Middle frontal gyrus (tissue), 1 donor: ENCODE results near the gene TRIM63.

Experiments
- DNase-seq: peaks from one replicate; pipeline ENCODE4 v3.0.0-alpha.2; 2015; ENCODE audit warnings: low spot score; ENCODE audit errors: extremely low spot score

Gene TRIM63

DNA sequence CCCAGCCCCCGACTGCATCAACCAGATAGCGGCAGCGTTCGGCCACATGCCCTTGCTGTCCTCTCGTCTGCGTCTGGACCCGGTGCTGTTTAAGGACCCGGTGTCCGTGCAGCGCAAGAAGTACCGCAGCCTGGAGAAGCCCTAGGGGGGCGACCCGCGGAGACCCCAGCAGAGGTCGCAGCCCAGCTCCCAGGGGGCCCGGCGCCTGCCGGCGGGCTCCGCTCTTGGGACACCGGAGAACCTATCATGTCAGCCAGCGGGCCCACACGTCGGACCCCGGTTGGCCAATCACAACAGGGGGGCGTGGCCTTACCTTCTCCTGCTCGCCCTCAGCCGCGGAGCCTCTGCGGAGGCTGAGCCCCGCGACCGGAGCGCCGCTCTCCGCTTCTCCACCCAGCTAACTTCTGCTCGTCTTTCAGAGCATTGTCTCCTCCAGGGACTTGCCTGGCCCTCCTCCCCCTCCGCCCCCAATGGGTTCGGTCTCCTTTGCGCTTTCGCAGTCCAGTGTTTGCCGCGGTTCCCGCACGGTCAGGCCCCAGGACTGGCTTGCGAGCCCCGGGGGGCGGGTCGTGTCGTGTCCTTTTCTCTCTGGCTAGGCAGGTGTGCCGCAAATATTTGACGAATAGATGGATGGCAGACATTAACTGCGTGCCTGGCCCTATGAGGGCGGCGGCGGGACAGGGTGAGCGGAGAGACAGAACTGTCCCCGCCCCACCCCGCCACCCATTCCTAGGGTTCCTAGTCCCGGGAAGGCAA, 32.0 kb downstream of the TRIM63 start:
- peak; percentile 82 for DNase-seq

DNA sequence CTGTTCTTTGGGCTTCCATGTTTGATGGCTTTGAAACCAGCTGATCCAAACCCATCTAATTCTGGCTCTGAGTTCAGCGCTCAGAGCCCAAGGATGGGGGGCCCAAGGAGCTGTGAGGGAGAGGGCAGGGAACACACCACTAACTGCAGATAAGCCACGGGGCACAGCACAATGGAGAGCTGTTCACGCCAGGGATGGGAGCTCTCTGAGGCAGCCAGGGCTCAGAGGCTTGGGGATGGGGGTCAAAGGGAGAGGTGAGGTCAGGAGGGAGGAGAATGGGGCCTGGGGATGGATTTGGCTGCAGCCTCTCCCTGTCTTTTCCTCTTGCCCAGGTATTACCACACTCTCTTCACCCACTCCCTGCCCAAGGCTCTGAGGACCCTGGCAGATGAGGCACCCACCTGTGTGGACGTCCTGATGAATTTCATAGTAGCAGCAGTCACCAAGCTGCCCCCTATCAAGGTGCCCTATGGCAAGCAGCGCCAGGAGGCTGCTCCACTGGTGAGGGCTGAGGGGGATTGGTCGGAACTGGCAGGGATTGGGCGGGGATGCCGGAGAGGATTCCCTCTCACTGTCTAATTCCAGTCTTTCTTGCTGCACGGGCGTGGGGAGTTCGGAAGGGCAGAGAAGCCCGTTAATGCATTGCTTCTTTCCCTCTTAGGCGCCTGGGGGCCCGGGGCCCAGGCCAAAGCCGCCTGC, 32.8 kb downstream of the TRIM63 start:
- no peak for DNase-seq

DNA sequence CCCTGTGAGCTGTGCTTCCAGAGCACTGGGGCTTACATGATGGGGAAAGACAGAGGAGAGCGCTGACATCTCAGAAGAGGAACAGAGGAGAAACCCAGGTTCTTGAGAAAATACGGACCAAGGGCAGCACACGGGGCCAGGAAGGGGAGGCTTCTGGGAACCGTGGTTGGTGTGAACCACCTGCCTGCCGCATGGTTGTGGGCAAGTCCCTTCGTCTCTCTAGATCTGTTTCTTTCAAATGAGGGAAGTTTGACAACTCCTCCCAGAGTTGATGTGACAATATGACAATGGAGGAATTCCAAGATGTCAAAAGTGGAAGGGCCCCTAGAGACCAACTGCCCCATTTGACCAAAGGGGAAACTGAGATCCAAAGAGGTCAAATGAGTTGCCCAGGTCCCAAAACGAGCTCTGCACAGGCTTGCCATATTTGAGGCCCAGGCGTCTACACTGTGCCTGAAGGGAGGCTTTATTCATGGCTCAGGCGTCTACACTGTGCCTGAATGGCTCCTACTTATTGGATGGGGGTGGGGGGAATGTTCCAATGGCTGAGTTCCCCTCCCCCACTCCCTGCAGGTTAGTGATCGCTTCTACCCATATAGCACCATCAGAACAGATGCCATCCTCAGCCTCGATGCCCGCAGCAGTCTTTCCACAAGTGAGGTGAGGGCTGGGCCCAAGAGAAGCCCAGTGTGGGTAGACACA, 34.6 kb downstream of the TRIM63 start:
- DNase-seq = no peak

DNA sequence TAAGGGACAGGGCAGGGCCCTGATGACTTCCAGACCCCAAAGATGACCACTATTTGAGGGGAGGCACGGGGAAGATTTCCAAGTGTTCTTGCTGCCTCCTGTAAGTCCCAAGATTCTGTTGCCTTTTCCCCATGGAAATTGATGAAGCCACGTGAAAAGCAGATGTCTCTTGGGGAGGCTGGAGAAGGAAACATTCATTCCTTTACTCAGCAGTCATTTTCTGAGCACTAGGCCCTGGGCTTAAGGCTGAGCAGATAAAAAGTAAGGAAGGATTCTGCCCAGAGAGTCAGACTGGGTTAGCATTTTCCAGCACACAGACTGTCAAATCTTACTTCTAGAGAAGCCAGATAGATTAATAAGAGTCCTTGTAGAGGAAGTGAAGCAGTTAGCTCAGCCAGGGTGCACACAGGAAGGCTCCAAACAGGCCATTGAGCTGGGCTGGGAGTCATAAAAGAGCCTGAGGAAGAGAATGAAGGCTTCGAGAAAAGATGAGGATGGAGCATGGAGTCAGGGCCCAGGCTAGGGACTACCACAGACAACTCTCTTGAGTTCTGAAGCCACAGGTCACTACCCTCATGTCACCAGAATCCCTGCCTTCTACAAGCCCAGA, 35.7 kb downstream of the TRIM63 start:
- DNase-seq = no peak

DNA sequence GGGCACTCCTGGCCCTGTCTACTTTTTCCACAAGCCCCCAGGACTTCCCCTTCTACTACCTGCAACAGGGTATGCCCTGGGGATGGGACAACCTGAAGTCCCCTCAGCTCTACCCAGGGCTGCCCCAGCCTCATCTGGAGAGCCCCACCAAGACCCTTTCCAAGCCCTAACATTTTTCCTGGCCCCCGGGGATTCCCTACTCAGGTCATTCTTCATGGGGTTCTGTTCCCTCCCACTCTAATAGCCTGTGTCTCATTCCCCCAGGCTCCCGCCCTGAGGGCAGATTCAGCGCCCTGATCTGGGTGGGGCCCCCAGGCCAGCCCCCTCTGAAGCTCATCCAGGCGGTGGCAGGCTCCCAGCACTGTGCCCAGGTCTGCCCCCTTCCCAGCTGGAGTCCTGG, 36.2 kb downstream of the TRIM63 start:
- no peak for DNase-seq

DNA sequence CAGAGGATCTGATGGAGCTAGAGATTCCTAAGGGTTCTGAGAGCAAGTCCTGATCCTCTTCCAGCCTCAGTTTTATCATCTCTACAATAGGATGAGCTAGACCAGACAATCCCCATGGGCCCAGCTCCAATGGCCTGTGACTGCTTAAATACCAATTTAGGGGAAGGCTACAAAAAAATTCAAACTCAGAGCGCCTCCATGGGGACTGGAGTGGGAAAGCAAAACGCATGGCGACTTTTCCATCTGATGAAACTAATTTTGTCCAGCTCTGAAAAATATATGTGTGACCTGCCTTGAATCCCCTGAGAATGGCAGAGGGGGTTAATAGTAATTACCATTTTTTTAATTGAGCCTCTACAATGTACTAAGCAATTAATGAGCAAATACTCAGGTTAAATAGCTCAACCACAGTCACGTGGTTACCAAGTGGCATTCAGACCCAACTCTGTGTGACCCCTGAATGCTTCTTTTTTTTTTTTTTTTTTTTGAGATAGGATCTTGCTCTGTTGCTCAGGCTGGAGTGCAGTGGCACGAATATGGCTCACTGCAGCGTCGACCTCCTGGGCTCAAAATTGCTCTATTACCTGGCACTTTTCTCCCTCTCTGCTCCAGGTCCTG, 37.5 kb downstream of the TRIM63 start:
- DNase-seq = no peak

DNA sequence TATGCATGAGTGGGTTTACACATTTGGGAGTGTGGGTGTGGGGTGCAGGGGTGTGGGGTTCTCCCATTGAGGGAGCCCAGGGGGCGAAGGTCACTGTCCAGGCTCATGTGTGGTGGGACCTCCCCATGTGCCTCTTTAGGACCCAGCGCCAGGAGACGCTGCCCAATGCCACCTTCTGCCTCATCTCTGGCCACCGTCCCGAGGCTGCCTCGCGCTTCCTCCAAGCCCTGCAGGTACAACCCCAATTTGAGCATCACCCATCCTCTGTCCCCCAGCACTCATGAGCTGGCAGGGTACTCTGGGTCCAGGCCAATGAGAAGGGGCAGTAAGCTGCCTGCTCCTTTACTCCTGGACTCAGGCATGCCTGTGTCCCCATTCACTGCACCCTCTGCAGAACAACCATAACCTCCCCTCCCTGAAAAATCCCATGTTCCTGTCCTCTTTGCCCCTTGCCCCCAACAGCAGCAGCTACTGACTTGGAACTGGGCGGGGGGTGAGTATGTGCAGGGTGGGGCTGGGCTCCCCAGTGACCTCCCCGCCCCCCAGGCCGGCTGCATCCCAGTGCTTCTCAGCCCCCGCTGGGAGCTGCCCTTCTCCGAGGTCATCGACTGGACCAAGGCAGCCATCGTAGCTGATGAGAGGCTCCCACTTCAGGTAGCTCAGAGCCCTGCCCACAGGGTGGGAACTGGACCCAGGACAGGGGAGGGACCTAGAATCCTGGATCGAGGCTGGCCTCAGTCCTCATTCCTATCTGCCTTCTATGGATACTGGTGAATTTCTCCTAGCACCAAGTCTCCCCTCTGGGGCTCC, 38.2 kb downstream of the TRIM63 start:
- no peak for DNase-seq

DNA sequence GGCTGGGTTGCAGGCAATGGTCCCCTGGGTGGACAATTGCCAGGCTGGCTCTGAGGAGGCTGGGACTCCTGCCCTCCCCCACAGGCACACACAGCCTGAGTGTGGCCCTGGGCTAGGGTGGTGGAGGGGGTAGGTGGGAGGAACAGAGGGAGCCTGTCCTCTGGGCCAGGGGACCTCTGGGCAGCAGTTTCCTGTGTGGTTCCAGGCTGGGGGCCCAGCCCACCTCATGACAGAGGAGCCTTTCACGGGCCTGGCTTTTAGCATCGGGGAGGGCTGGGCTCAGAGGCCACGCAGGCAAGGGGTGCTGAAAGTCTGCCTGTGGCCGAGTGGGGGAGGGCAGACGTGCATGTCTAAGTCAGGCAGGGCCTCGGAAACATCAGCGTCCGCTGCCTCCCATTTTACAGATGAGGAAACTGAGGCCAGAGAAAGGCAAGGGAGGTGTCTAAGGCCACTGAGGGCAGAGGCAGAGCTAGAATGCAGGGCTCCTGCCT, 38.9 kb downstream of the TRIM63 start:
- no peak for DNase-seq

DNA sequence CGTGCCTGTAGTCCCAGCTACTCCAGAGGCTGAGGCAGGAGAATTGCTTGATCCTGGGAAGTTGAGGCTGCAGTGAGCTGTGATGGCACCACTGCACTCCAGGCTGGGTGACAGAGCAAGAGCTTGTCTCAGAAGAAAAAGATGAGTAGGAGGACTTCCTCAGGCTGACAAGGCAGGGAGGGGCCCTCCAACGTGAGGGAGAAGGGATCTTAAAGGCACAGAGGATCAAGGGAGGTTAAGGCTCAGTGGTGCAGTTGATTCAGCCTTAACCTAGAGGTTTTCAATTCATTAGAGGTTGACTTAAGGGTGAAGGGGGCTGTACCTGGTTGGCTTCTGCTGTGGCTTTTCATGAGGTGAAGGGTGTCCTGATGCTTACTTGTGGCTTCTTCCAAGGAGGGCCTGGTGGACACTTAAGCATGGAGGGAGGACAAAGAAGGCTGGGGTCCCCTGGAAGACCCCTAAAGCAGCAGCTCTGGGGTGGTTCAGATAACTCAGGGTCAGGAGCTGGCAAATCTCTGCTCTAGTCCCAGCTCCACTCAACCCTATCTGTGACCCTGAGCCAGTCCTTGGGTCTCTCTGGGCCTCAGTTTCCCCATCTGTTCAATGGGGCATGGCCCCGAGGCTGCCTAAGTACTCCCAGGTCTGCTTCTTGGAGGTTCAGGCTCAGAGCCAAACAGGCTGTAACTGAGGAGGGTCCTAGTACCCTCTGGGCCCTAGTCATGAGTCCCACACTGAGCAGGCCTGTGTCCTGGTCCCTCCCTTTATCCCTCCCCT, 39.5 kb downstream of the TRIM63 start:
- DNase-seq = no peak

DNA sequence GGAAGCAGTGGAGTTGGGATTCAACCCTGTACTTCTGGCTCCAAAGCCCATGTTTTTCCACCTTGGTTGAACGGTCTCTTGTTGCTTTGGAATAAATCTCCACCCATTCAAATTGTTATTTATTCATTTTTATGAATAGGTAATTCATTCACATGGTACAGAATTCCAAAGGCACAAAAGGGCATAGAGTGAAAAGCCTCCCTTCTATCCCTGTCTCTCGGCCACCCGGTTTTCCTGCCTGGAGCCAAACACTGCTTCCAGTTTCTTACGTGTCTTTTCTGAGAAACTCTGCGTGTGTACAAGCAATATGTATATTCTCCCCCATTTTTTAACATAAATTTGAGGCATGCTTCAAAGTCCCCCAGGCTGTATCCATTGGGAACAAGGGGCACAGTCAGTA, 41.9 kb downstream of the TRIM63 start:
- DNase-seq = no peak

DNA sequence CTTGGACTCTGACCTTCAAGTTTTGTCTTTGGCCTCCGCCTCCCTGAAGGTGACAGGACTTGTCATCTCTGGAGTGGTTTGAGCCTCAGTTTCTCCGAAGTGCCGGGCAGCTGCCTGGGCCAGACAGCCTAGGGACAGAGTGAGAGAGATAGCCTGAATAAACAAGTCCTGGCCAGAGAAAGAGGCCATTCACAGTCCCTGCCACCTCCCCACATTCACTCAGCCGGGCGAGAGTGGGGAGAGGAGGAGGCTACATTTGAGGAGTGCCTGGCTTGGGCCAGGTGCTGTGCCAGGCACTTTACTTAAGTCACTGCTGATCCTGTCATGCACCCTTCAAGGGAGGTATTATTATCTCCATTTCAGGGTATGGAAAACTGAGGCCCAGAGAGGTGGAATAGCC, 42.4 kb downstream of the TRIM63 start:
- no peak for DNase-seq

DNA sequence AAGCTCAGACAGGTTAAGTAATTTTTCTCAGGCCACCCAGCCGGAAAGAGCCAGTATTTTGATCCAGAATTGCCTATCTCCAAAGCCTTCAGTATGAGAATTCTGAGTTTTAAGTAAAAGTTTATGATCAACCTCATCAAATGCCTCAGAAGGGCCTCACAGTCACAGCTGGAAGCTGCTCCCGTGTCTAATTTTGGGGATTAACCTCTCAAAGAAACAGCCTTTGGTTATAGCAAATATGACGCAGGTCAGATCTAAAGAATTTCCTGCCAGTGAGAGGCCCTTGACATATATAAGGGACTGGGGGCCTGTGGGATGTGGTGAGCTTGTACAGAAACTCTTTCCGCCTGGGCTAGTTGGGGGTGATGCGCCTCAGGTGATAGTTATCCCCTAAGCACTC, 43.6 kb downstream of the TRIM63 start:
- DNase-seq = no peak

- no peak for DNase-seq
Measured at GRCh38 chr1:26023009-26023408, 44.4 kb downstream of the TRIM63 start.

- DNase-seq = no peak
Measured at GRCh38 chr1:26022404-26022779, 45.0 kb downstream of the TRIM63 start.

- DNase-seq = no peak
Measured at GRCh38 chr1:26021647-26022403, 45.6 kb downstream of the TRIM63 start, which contains the start of gene EXTL1. Gene EXTL1 (plus strand): TSS chr1:26021775. CDS start chr1:26022647, 872 bp downstream.

DNA sequence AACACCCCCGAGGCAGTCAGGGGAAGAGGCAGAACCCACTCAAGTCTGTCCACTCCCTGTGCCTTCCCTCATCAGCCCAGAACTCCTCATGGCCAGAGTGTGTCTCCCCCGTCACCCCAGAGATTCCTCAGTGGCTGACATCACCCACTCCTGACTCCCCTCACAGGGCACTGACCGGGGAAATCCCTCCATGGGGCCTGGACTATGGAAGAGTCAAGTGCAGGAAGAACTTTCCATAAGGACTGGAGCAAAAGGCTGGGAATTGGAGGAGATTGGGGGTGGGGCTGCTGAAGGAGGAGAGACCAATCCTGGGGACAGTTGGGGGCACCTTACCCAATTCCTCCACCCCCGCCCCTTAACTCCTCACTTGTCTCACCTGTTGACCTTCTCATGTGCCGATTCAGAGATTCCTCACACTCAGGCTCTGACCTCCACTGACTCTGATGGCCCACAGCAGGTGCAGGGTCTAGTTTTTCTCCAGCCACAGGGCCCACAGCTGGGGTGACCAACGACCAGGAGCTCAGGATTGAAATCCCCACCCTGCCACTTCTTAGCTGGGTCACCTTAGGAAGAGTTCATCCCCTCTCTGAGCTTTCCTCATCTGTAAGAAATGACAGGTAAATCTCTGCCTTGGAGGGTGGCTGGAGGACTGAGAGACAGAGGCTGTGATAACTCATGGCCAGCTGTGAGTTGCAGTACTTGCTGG, 46.3 kb downstream of the TRIM63 start:
- no peak for DNase-seq

DNA sequence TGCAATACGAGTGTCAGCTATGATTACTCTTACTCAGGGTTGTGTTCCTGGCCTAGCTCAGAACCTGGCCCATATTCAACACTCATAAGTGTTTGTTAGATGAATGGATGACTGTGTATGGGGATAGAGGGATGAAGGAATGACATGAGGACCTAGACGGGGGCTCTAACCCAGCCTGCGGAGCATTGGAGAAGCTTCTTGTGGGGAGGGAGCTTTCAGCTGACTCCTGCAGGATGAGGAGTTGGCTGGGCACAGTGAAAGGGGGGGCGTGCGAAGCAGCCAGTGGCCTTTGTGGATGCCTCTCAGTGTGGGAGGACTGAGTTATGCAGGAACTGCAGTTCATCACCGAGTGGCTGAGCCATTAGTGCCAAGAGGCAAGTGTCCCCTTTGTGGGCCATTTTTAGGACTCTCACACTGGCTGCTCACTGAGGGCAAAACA, 47.1 kb downstream of the TRIM63 start:
- DNase-seq = no peak

GRCh38 chr1:26019641-26020315, 47.7 kb downstream of the TRIM63 start:
- DNase-seq = no peak
